ENCODE measurements around the gene MOCS2. TPM values are rescaled to one million over a fixed set of nuclear protein-coding genes. Genes with fewer than 3 reads are reported as not detected.

Gene MOCS2
- polyA plus RNA-seq, 2 of the 4 experiments (the other 2 are of a cell fraction) = 47.7 to 75.3 TPM

DNA sequence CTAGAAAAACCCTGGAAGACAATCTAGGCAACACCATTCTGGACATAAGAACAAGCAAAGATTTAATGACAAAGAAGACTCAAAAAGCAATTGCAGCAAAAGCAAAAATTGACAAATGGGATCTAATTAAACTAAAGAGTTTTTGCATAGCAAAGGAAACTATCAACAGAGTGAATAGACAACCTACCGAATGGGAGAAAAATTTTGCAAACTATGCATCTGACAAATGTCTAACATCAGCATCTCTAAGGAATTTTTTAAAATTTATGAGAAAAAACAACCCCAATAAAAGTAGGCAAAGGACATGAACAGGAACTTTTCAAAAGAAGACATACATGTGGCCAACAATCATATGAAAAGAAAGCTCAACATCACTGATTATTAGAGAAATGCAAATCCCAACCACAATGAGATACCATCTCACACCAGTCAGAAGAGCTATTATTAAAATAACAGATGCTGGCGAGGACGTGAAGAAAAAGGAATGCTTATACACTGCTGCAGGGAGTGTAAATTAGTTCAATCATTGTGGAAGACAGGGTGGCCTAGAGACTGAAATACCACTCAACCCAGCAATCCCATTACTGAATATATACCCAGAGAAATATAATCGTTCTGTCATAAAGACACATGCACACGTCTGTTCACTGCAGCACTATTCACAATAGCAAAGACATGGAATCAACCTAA lies 3.8 kb downstream of the MOCS2 start:
- no peak for TF ChIP-seq SREBF2 (IDR thresholded peaks at IDR 0.05)
- TF ChIP-seq PHF8 (IDR thresholded peaks at IDR 0.05; ENCODE audit: borderline replicate concordance, low read depth) = no peak
- TF ChIP-seq, protein P1, sequence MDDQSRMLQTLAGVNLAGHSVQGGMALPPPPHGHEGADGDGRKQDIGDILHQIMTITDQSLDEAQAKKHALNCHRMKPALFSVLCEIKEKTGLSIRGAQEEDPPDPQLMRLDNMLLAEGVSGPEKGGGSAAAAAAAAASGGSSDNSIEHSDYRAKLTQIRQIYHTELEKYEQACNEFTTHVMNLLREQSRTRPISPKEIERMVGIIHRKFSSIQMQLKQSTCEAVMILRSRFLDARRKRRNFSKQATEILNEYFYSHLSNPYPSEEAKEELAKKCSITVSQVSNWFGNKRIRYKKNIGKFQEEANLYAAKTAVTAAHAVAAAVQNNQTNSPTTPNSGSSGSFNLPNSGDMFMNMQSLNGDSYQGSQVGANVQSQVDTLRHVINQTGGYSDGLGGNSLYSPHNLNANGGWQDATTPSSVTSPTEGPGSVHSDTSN (IDR thresholded peaks at IDR 0.05) = no peak
- TF ChIP-seq TP53 (CRISPR knock-in tag; IDR thresholded peaks at IDR 0.05) = no peak
- no peak for TF ChIP-seq NPAS2 (CRISPR knock-in tag; IDR thresholded peaks at IDR 0.05; ENCODE audit: borderline replicate concordance)
- TF ChIP-seq, protein P2, sequence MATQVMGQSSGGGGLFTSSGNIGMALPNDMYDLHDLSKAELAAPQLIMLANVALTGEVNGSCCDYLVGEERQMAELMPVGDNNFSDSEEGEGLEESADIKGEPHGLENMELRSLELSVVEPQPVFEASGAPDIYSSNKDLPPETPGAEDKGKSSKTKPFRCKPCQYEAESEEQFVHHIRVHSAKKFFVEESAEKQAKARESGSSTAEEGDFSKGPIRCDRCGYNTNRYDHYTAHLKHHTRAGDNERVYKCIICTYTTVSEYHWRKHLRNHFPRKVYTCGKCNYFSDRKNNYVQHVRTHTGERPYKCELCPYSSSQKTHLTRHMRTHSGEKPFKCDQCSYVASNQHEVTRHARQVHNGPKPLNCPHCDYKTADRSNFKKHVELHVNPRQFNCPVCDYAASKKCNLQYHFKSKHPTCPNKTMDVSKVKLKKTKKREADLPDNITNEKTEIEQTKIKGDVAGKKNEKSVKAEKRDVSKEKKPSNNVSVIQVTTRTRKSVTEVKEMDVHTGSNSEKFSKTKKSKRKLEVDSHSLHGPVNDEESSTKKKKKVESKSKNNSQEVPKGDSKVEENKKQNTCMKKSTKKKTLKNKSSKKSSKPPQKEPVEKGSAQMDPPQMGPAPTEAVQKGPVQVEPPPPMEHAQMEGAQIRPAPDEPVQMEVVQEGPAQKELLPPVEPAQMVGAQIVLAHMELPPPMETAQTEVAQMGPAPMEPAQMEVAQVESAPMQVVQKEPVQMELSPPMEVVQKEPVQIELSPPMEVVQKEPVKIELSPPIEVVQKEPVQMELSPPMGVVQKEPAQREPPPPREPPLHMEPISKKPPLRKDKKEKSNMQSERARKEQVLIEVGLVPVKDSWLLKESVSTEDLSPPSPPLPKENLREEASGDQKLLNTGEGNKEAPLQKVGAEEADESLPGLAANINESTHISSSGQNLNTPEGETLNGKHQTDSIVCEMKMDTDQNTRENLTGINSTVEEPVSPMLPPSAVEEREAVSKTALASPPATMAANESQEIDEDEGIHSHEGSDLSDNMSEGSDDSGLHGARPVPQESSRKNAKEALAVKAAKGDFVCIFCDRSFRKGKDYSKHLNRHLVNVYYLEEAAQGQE (IDR thresholded peaks at IDR 0.05) = no peak
- TF ChIP-seq HOXA7 (CRISPR knock-in tag; IDR thresholded peaks at IDR 0.05) = no peak
- no peak for TF ChIP-seq POLR2A (IDR thresholded peaks at IDR 0.05; ENCODE audit: low read length)
- no peak for TF ChIP-seq MAX (IDR thresholded peaks at IDR 0.05)
- TF ChIP-seq HEYL (CRISPR knock-in tag; IDR thresholded peaks at IDR 0.05) = no peak
- TF ChIP-seq HOXB13 (CRISPR knock-in tag; IDR thresholded peaks at IDR 0.05; ENCODE audit: low read depth) = no peak
- TF ChIP-seq ZC3H11A (IDR thresholded peaks at IDR 0.05) = no peak
- no peak for TF ChIP-seq CEBPB (IDR thresholded peaks at IDR 0.05)
- TF ChIP-seq CBX8 (IDR thresholded peaks at IDR 0.05) = no peak
- H3K4me2 ChIP-seq = no peak overlapping the region
- 90% methylated on average over 5 of the region's 5 CpGs for WGBS (ENCODE audit: missing lambda C conversion rate)
- ATAC-seq (no peak), DNase-seq (ENCODE audit: low read depth in 1 of 2, low spot score in 1 of 2) (no peak), FAIRE-seq (no peak)
- peaks cover 12% of the 10 kb centered on the region; the same call in 2 of the 3 replicates for H3K4me1 ChIP-seq
- H3K9me3 ChIP-seq = no peaks in the 10 kb centered on the region
- ChIA-PET CTCF (interaction anchor here (0.6 to 4.4 kb wide), 4 partner anchors 9 to 157 kb away, joined by 3 to 27 read pairs (median 4); no protein-coding TSS in a partner anchor), POLR2A (no interaction called here)
- H3K27ac ChIP-seq = no peak overlapping the region
- no peak overlapping the region for H3K4me3 ChIP-seq

- 69% methylated on average over 2 of the region's 2 CpGs for whole genome bisulfite sequencing (ENCODE audit: missing lambda C conversion rate)
- DNase-seq (ENCODE audit: low read depth in 1 of 2, low spot score in 1 of 2) (no peak), FAIRE-seq (no peak), ATAC-seq (no peak)
- no peaks in the 10 kb centered on the region for H3K4me1 ChIP-seq
- CTCF ChIA-PET = interaction anchor here (0.6 to 2.5 kb wide), 4 partner anchors 10 to 157 kb away, joined by 3 to 17 read pairs (median 4); no protein-coding TSS in a partner anchor
- H3K9me3 ChIP-seq = no peaks in the 10 kb centered on the region
- H3K4me2 ChIP-seq = no peak overlapping the region
- POLR2A ChIA-PET = no interaction called here
- TF ChIP-seq ZC3H11A (IDR thresholded peaks at IDR 0.05) (no peak), SMC3 (IDR thresholded peaks at IDR 0.05) (no peak), HOXA7 (CRISPR knock-in tag; IDR thresholded peaks at IDR 0.05) (no peak), USF2 (IDR thresholded peaks at IDR 0.05) (no peak)
- TF ChIP-seq, protein P2 (IDR thresholded peaks at IDR 0.05) = no peak
- TF ChIP-seq, protein P3, sequence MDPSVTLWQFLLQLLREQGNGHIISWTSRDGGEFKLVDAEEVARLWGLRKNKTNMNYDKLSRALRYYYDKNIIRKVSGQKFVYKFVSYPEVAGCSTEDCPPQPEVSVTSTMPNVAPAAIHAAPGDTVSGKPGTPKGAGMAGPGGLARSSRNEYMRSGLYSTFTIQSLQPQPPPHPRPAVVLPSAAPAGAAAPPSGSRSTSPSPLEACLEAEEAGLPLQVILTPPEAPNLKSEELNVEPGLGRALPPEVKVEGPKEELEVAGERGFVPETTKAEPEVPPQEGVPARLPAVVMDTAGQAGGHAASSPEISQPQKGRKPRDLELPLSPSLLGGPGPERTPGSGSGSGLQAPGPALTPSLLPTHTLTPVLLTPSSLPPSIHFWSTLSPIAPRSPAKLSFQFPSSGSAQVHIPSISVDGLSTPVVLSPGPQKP (IDR thresholded peaks at IDR 0.05; ENCODE audit: low read depth, low read length) = no peak
- TF ChIP-seq, protein P4, sequence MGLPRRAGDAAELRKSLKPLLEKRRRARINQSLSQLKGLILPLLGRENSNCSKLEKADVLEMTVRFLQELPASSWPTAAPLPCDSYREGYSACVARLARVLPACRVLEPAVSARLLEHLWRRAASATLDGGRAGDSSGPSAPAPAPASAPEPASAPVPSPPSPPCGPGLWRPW (IDR thresholded peaks at IDR 0.05) = no peak
- no peak overlapping the region for H3K4me3 ChIP-seq
- H3K27ac ChIP-seq = no peak overlapping the region
These were observed 9.0 kb downstream of the MOCS2 start for GRCh38 chr5:53100606-53101005.

Measured in A549 (cell line).